OCI-LY1 (cell line): ENCODE data around the gene OR52E5.

Source experiments
- H2AFZ ChIP-seq: fragments of 200-600 bp; sonication (generic), shearing (Covaris generic); 2 replicates; pipeline ENCODE4 v1.6.0; 2014; ENCODE audit warnings: antibody characterized with exemption, mild to moderate bottlenecking, low read length
- H3F3A ChIP-seq: fragments of 200-600 bp; sonication (generic), shearing (Covaris generic); 2 replicates; pipeline ENCODE4 v1.6.0; 2014; ENCODE audit warnings: mild to moderate bottlenecking, antibody characterized with exemption, low read length, moderate library complexity; ENCODE audit not compliant: insufficient read depth
- H3K27ac ChIP-seq: fragments of 200-600 bp; sonication (generic); 2 replicates; pipeline ENCODE4 v1.5.1; 2014; ENCODE audit warnings: low read length, mixed run types, mild to moderate bottlenecking, low read depth; ENCODE audit not compliant: poor library complexity, severe bottlenecking
- H3K27me3 ChIP-seq: fragments of 200-600 bp; sonication (generic); 2 replicates; pipeline ENCODE4 v1.6.0; 2014; ENCODE audit warnings: antibody characterized with exemption, mild to moderate bottlenecking, low read length, moderate library complexity; ENCODE audit not compliant: insufficient read depth
- H3K36me3 ChIP-seq: fragments of 200-600 bp; sonication (generic); 2 replicates; pipeline ENCODE4 v1.6.1; 2014; ENCODE audit warnings: mild to moderate bottlenecking, antibody characterized with exemption, low read length, moderate library complexity, mixed read lengths; ENCODE audit not compliant: insufficient read depth
- H3K4me1 ChIP-seq: fragments of 200-600 bp; sonication (generic); 2 replicates; pipeline ENCODE4 v1.5.1; 2014; ENCODE audit warnings: mild to moderate bottlenecking, low read length, moderate library complexity; ENCODE audit not compliant: insufficient read depth, severe bottlenecking
- H3K4me2 ChIP-seq: fragments of 200-600 bp; sonication (generic), shearing (Covaris generic); 2 replicates; pipeline ENCODE4 v1.6.1; 2014; ENCODE audit warnings: low read length
- H3K4me3 ChIP-seq: fragments of 200-600 bp; sonication (generic); 2 replicates; pipeline ENCODE4 v1.5.1; 2014; ENCODE audit warnings: low read length, low read depth, mild to moderate bottlenecking, mixed read lengths; ENCODE audit not compliant: poor library complexity, severe bottlenecking
- H3K79me2 ChIP-seq: fragments of 200-600 bp; shearing (Covaris generic); 2 replicates; pipeline ENCODE4 v1.6.1; 2016; ENCODE audit warnings: mixed run types, low read length, mixed read lengths; ENCODE audit not compliant: insufficient read depth
- H3K9ac ChIP-seq: fragments of 200-600 bp; sonication (generic), shearing (Covaris generic); 2 replicates; pipeline ENCODE4 v1.6.1; 2014; ENCODE audit warnings: mild to moderate bottlenecking, low read length, mixed read lengths
- H3K9me2 ChIP-seq: fragments of 200-600 bp; sonication (generic), shearing (Covaris generic); 2 replicates; pipeline ENCODE4 v1.6.1; 2014; ENCODE audit warnings: low read depth, mild to moderate bottlenecking, low read length, mixed read lengths
- H3K9me3 ChIP-seq: fragments of 200-600 bp; shearing (Covaris generic); 2 replicates; pipeline ENCODE4 v1.6.1; 2014; ENCODE audit warnings: low read length, mixed read lengths
- H4K20me1 ChIP-seq: fragments of 200-600 bp; sonication (generic), shearing (Covaris generic); 2 replicates; pipeline ENCODE4 v1.6.0; 2016; ENCODE audit warnings: mild to moderate bottlenecking, low read length; ENCODE audit not compliant: insufficient read depth
- EZH2 ChIP-seq: fragments of 200-600 bp; sonication (generic), shearing (Covaris generic); IDR thresholded peaks from 2 replicates; pipeline ENCODE4 v1.8.0; 2017; ENCODE audit warnings: borderline replicate concordance, mixed run types, mild to moderate bottlenecking, antibody characterized with exemption, low read length, moderate library complexity, mixed read lengths
- TF ChIP-seq, protein P1 (sequence below): fragments of 200-600 bp; sonication (generic), shearing (Covaris generic); IDR thresholded peaks from 2 replicates; pipeline ENCODE4 v1.5.1; 2017; ENCODE audit warnings: mild to moderate bottlenecking, antibody characterized with exemption, low read length, moderate library complexity, mixed read lengths

The OR52E5 gene

GRCh38 chr11:5932671-5933070 lies 39.7 kb downstream of the OR52E5 start:
- no peaks in the 10 kb centered on the region for H3K36me3 ChIP-seq
- no peak overlapping the region for H2AFZ ChIP-seq
- no peak overlapping the region for H3K27ac ChIP-seq
- H3K9me2 ChIP-seq: no peaks in the 10 kb centered on the region
- no peaks in the 10 kb centered on the region for H4K20me1 ChIP-seq
- no peak overlapping the region for H3K4me2 ChIP-seq
- TF ChIP-seq EZH2: no peak
- TF ChIP-seq, protein P1, sequence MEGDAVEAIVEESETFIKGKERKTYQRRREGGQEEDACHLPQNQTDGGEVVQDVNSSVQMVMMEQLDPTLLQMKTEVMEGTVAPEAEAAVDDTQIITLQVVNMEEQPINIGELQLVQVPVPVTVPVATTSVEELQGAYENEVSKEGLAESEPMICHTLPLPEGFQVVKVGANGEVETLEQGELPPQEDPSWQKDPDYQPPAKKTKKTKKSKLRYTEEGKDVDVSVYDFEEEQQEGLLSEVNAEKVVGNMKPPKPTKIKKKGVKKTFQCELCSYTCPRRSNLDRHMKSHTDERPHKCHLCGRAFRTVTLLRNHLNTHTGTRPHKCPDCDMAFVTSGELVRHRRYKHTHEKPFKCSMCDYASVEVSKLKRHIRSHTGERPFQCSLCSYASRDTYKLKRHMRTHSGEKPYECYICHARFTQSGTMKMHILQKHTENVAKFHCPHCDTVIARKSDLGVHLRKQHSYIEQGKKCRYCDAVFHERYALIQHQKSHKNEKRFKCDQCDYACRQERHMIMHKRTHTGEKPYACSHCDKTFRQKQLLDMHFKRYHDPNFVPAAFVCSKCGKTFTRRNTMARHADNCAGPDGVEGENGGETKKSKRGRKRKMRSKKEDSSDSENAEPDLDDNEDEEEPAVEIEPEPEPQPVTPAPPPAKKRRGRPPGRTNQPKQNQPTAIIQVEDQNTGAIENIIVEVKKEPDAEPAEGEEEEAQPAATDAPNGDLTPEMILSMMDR: no peak
- H3K4me1 ChIP-seq: no peaks in the 10 kb centered on the region
- H3F3A ChIP-seq: no peaks in the 10 kb centered on the region
- no peaks in the 10 kb centered on the region for H3K79me2 ChIP-seq
- H3K27me3 ChIP-seq: no peaks in the 10 kb centered on the region
- H3K4me3 ChIP-seq: no peak overlapping the region
- no peak overlapping the region for H3K9ac ChIP-seq
- H3K9me3 ChIP-seq: no peaks in the 10 kb centered on the region

GRCh38 chr11:5933116-5933515 lies 40.1 kb downstream of the OR52E5 start:
- Histone ChIP-seq H3F3A (no peaks in the 10 kb centered on the region), H3K27me3 (no peaks in the 10 kb centered on the region), H4K20me1 (no peaks in the 10 kb centered on the region), H3K9me2 (no peaks in the 10 kb centered on the region), H3K27ac (no peak overlapping the region), H3K4me1 (no peaks in the 10 kb centered on the region), H3K79me2 (no peaks in the 10 kb centered on the region), H3K4me2 (no peak overlapping the region), H3K9me3 (no peaks in the 10 kb centered on the region), H3K36me3 (no peaks in the 10 kb centered on the region), H3K9ac (no peak overlapping the region), H3K4me3 (no peak overlapping the region), H2AFZ (no peak overlapping the region)
- TF ChIP-seq, protein P1: no peak
- TF ChIP-seq EZH2: no peak

GRCh38 chr11:5937868-5938602 lies 45.0 kb downstream of the OR52E5 start:
- TF ChIP-seq, protein P1: no peak
- no peak for TF ChIP-seq EZH2
- Histone ChIP-seq H2AFZ (no peak overlapping the region), H3K4me1 (no peaks in the 10 kb centered on the region), H3K9ac (no peak overlapping the region), H3K4me3 (no peak overlapping the region), H3K79me2 (no peaks in the 10 kb centered on the region), H3K9me3 (no peaks in the 10 kb centered on the region), H3K36me3 (no peaks in the 10 kb centered on the region), H3F3A (no peaks in the 10 kb centered on the region), H3K27me3 (no peaks in the 10 kb centered on the region), H3K4me2 (no peak overlapping the region), H3K9me2 (no peaks in the 10 kb centered on the region), H3K27ac (no peak overlapping the region), H4K20me1 (no peaks in the 10 kb centered on the region)
